WERI-Rb-1 (cell line): ENCODE data around the gene ZBTB21.

Source experiments
- DNase-seq: peaks from one replicate; pipeline ENCODE4 v3.0.0-alpha.2; 2020
- H3K27ac ChIP-seq: fragments of 250-450 bp; sonication (Bioruptor Pico); 2 replicates; pipeline ENCODE4 v1.5.1; 2020; ENCODE audit warnings: mild to moderate bottlenecking, moderate library complexity
- H3K27me3 ChIP-seq: fragments of 250-450 bp; sonication (Bioruptor Pico); 2 replicates; pipeline ENCODE4 v1.5.1; 2021; ENCODE audit warnings: mild to moderate bottlenecking, low read depth, moderate library complexity; ENCODE audit not compliant: insufficient read depth, severe bottlenecking
- H3K36me3 ChIP-seq: fragments of 250-450 bp; sonication (Bioruptor Pico); 2 replicates; pipeline ENCODE4 v1.5.1; 2020; ENCODE audit warnings: mild to moderate bottlenecking, moderate library complexity
- H3K4me3 ChIP-seq: 2 replicates; pipeline ENCODE4 v1.5.1; 2011; ENCODE audit warnings: low read depth, mild to moderate bottlenecking, control low read depth, low read length
- H3K9me3 ChIP-seq: fragments of 250-450 bp; sonication (Bioruptor Pico); 2 replicates; pipeline ENCODE4 v1.5.1; 2021; ENCODE audit warnings: mild to moderate bottlenecking, moderate library complexity; ENCODE audit not compliant: severe bottlenecking
- CTCF ChIP-seq: IDR thresholded peaks from 2 replicates; pipeline ENCODE4 v1.5.1; 2011; ENCODE audit warnings: low read depth, mild to moderate bottlenecking, control low read depth, inconsistent platforms, low read length

The ZBTB21 gene

DNA sequence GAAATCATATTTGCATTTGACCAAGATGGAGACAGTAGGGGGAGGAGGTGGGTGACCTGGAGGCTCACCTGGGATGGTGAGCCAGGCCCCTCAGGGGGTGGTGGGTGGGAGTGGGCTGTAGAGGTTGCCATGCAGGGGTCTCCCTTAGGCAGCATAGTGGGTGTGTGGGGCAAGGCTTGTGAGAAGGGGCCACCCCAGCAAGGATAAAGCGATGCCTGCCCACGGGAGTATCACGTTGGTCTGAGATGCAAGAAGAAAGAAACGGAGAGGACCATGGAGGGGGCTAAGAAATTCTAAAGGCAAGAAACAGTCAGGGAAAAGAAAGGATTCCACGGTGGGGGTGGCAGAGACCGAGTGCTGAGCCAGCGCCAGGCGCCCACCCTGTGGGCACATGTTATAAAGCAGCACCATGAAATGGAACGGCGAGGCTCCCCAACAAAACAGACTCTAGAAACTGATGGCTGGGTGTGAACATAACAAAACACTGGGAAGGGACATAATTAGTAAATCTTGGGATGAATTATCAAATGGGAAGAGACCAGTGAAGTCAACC is 44.6 kb downstream of the ZBTB21 start:
- Histone ChIP-seq H3K36me3 (no peaks in the 10 kb centered on the region), H3K4me3 (no peak overlapping the region), H3K9me3 (peaks cover 3% of the 10 kb centered on the region), H3K27me3 (no peaks in the 10 kb centered on the region), H3K27ac (no peak overlapping the region)
- no peak for DNase-seq
- TF ChIP-seq CTCF, result no peak

DNA sequence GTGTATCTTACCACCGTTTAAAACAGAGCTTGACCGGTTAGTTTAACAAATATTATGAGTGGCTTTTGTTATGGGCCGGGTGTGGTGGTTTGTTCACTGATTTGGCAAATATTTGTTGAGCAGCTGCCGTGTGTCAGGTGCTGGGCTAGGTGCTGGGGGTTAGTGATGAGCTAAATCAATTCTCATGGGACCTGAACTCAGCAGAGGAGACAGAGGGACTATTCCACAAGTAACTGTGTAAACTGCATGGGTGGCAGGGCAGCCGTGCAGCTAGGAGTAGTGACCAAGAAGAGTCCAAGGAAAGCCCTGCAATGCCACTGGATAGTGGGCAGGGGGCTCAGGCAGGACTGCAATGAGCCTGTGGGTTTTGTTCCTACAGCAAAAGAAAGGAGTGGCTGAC is 45.1 kb downstream of the ZBTB21 start:
- H3K27ac ChIP-seq, result no peak overlapping the region
- peaks cover 3% of the 10 kb centered on the region for H3K9me3 ChIP-seq
- no peaks in the 10 kb centered on the region for H3K27me3 ChIP-seq
- no peak overlapping the region for H3K4me3 ChIP-seq
- TF ChIP-seq CTCF, result no peak
- H3K36me3 ChIP-seq, result no peaks in the 10 kb centered on the region
- no peak for DNase-seq

DNA sequence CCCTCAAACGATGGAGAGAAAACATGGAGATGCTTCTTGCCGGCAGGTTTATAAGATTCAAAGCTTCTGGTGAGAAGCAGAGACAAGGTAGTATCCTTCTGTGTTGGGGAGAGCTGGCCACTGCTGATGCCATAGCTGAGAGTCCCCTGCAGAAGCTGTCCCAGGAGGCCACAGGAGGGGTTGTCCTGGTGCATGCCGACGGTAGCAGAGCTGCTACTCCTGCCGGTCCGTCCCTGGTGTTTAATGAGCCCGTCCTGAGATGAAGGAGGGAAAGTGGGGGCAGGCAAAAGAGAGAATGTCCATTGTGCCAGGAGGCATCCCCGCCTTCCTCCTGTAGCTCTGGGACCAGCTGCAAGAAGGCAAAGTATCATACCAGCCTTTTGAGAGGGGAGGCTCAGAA is 46.0 kb downstream of the ZBTB21 start:
- Histone ChIP-seq H3K4me3 (no peak overlapping the region), H3K27me3 (no peaks in the 10 kb centered on the region), H3K36me3 (no peaks in the 10 kb centered on the region), H3K9me3 (peaks cover 3% of the 10 kb centered on the region), H3K27ac (no peak overlapping the region)
- TF ChIP-seq CTCF, result no peak
- no peak for DNase-seq

DNA sequence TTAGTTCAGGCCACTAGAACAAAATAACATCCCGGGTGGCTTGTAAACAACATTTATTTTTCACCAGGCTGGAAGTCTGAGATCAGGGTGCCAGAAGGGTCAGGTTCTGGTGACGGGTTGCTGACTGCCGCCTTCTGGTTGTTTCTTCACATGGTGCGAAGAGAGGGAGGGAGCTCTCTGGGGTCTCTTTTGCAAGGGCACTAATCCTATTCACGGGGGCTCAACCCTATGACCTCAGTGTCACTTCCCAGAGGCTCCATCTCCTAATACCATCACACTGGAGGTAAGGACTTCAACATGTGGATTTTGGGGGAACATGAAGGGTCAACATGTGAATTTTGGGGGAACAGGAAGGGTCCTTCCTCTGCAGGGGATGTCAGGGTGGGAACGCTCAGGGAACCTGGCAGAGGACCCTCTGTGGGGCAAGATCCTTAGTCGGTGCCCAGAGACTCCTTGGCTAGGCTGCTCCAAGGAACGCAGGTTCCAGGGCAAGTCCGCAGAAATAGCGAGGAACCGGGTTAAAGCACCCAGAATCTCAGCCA is 47.7 kb downstream of the ZBTB21 start:
- Histone ChIP-seq H3K36me3 (no peaks in the 10 kb centered on the region), H3K27ac (no peak overlapping the region), H3K9me3 (no peaks in the 10 kb centered on the region), H3K4me3 (no peak overlapping the region), H3K27me3 (no peaks in the 10 kb centered on the region)
- TF ChIP-seq CTCF, result no peak
- no peak for DNase-seq

DNA sequence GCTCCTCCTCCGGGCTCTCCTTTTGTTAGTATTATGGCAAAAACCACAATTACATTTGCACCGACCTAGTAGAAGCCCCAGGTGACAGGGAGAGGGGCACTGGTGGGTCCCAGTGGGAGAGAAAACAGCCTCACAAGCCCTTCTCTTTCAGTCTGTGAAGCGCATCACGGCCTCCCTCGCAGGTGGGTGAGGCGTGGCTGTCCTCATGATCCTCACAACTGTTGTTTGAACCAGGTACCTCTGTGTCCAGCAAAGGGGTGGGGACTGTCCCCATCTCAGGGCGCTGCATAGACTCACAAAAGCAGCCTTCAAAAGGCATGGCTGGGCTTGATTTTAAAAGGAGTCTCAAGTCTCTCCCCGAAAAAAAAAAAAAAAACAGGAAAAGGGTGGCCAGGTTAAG is 48.4 kb downstream of the ZBTB21 start:
- H3K27ac ChIP-seq, result no peak overlapping the region
- no peak for TF ChIP-seq CTCF
- no peak for DNase-seq
- H3K36me3 ChIP-seq, result no peaks in the 10 kb centered on the region
- no peaks in the 10 kb centered on the region for H3K9me3 ChIP-seq
- no peak overlapping the region for H3K4me3 ChIP-seq
- H3K27me3 ChIP-seq, result no peaks in the 10 kb centered on the region

DNA sequence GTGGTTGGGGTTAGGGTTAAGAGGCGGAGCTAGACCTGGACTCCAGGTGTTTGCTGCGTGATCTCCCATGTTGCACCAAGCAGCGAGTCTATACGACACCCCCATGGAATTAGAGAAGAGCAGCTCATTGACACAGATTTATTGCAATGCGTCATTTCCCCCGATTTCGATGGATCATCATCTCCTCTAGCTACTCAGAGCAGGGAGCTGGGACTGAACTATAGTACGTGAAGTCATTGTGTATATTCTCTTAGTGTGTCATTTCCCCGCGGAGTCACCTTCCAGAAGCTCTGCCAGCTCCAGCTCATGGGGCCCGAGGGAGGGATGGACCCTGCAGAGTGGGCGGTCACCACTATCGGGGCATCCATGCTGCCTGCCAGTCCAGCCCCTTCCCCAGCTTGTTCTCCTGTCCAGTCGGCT is 48.9 kb downstream of the ZBTB21 start:
- no peak for DNase-seq
- Histone ChIP-seq H3K36me3 (no peaks in the 10 kb centered on the region), H3K27ac (no peak overlapping the region), H3K4me3 (no peak overlapping the region), H3K27me3 (no peaks in the 10 kb centered on the region), H3K9me3 (no peaks in the 10 kb centered on the region)
- no peak for TF ChIP-seq CTCF
